ENCODE measurements around the gene CTNNA2. TPM values are rescaled to one million over a fixed set of nuclear protein-coding genes. Genes with fewer than 3 reads are reported as not detected.
A peak's percentile ranks its signal among the peaks of the same experiment; 100 is the strongest.

Gene CTNNA2
- polyA plus RNA-seq, 1 experiment: not detected

DNA sequence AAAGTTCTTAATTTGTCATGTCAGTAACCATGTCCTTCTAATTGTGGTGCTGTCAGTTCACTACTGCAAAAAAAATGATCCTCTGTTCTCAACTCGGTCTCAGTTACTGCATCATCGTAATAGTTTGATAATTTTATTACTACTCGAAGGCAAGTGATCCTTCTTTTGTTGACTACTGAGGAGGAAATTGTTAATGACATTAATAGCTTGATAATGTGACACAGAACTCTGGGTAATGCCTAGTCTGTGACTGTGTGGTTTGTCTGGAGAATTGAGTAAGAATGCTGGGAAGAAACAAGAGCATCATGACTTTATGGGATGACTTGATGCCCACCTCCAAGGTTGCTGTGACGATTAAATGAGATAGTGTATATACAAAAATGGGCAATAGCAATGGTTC is 524.5 kb downstream of the CTNNA2 start:
- no peak overlapping the region for H3K4me3 ChIP-seq (ENCODE audit: low read depth, low read length)
- no peaks in the 10 kb centered on the region for H3K27me3 ChIP-seq (ENCODE audit: control insufficient read depth, insufficient read depth, low read length)
- CTCF ChIA-PET: interaction anchor here (1.3 kb wide), 1 partner anchor 37 kb away, joined by 5 read pairs; no protein-coding TSS in a partner anchor
- DNase-seq (ENCODE audit: low read depth, low spot score): no peak
- H3K27ac ChIP-seq (ENCODE audit: low read depth, low read length): no peak overlapping the region
- POLR2A ChIA-PET: no interaction called here
- TF ChIP-seq, protein P1, sequence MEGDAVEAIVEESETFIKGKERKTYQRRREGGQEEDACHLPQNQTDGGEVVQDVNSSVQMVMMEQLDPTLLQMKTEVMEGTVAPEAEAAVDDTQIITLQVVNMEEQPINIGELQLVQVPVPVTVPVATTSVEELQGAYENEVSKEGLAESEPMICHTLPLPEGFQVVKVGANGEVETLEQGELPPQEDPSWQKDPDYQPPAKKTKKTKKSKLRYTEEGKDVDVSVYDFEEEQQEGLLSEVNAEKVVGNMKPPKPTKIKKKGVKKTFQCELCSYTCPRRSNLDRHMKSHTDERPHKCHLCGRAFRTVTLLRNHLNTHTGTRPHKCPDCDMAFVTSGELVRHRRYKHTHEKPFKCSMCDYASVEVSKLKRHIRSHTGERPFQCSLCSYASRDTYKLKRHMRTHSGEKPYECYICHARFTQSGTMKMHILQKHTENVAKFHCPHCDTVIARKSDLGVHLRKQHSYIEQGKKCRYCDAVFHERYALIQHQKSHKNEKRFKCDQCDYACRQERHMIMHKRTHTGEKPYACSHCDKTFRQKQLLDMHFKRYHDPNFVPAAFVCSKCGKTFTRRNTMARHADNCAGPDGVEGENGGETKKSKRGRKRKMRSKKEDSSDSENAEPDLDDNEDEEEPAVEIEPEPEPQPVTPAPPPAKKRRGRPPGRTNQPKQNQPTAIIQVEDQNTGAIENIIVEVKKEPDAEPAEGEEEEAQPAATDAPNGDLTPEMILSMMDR (IDR thresholded peaks at IDR 0.05; ENCODE audit: low read depth, low read length): no peak
- no peaks in the 10 kb centered on the region for H3K9me3 ChIP-seq (ENCODE audit: control insufficient read depth, insufficient read depth, low read length)

- ChIA-PET POLR2A (no interaction called here), CTCF (interaction anchor here (0.5 kb wide), 1 partner anchor 40 kb away, joined by 5 read pairs; no protein-coding TSS in a partner anchor)
- no peaks in the 10 kb centered on the region for H3K9me3 ChIP-seq (ENCODE audit: control insufficient read depth, insufficient read depth, low read length)
- no peaks in the 10 kb centered on the region for H3K27me3 ChIP-seq (ENCODE audit: control insufficient read depth, insufficient read depth, low read length)
- H3K4me3 ChIP-seq (ENCODE audit: low read depth, low read length): no peak overlapping the region
- H3K27ac ChIP-seq (ENCODE audit: low read depth, low read length): no peak overlapping the region
- TF ChIP-seq, protein P1 (IDR thresholded peaks at IDR 0.05; ENCODE audit: low read depth, low read length): no peak
- no peak for DNase-seq (ENCODE audit: low read depth, low spot score)
Measured at GRCh38 chr2:80040226-80040625, 527.4 kb downstream of the CTNNA2 start.

DNA sequence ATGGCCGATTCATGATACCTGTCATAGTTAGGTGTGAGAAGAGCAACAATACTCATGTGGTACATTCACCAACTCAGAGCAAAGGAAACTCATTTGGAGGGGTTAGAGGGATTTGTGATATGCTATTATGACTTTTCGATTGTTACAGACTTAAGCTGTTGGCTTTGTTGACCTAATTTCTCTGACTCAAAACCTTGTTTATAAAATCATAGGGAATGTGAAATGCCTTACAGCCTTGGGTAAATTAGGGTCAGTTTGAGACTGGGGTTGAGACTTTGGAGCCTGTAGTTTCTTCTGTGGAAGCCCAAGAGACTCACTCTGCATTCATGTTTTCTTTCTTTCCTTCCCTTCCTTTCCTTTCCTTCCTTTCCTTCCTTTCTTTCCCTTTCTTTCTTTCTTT is 529.8 kb downstream of the CTNNA2 start:
- TF ChIP-seq, protein P1 (IDR thresholded peaks at IDR 0.05; ENCODE audit: low read depth, low read length): no peak
- ChIA-PET POLR2A (no interaction called here), CTCF (interaction anchor here (1.5 kb wide), 1 partner anchor 14 kb away, joined by 5 read pairs; no protein-coding TSS in a partner anchor)
- H3K4me3 ChIP-seq (ENCODE audit: low read depth, low read length): no peak overlapping the region
- peak; percentile 23 for DNase-seq (ENCODE audit: low read depth, low spot score)
- no peak overlapping the region for H3K27ac ChIP-seq (ENCODE audit: low read depth, low read length)
- H3K27me3 ChIP-seq (ENCODE audit: control insufficient read depth, insufficient read depth, low read length): no peaks in the 10 kb centered on the region
- no peaks in the 10 kb centered on the region for H3K9me3 ChIP-seq (ENCODE audit: control insufficient read depth, insufficient read depth, low read length)

- DNase-seq (ENCODE audit: low read depth, low spot score): no peak
- TF ChIP-seq, protein P1 (IDR thresholded peaks at IDR 0.05; ENCODE audit: low read depth, low read length): no peak
- no peaks in the 10 kb centered on the region for H3K27me3 ChIP-seq (ENCODE audit: control insufficient read depth, insufficient read depth, low read length)
- ChIA-PET CTCF (no interaction called here), POLR2A (no interaction called here)
- H3K27ac ChIP-seq (ENCODE audit: low read depth, low read length): no peak overlapping the region
- no peak overlapping the region for H3K4me3 ChIP-seq (ENCODE audit: low read depth, low read length)
- H3K9me3 ChIP-seq (ENCODE audit: control insufficient read depth, insufficient read depth, low read length): no peaks in the 10 kb centered on the region
Measured at GRCh38 chr2:80048296-80048695, 535.4 kb downstream of the CTNNA2 start.

DNA sequence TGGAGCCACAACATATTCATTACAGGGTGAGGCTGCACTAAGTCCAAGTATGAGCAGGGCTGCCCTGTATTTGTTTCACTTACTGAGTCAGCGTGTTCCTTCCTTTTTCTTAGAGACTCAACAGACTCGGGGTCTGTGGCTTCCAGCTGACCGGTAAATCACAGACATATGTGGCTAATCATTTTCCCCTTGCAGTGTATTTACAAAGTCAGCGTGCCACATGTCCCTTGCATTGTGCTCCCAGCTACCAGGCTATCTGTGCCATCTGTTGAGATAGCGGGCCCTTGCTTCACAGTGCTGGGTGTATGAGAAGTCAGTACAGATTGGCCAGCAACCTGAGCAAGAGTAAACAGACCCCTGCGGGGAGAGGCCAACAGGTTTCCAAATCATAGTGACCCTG is 537.4 kb downstream of the CTNNA2 start:
- no peak overlapping the region for H3K27ac ChIP-seq (ENCODE audit: low read depth, low read length)
- CTCF ChIA-PET: no interaction called here
- H3K9me3 ChIP-seq (ENCODE audit: control insufficient read depth, insufficient read depth, low read length): no peaks in the 10 kb centered on the region
- POLR2A ChIA-PET: no interaction called here
- H3K4me3 ChIP-seq (ENCODE audit: low read depth, low read length): no peak overlapping the region
- TF ChIP-seq, protein P1 (IDR thresholded peaks at IDR 0.05; ENCODE audit: low read depth, low read length): no peak
- no peak for DNase-seq (ENCODE audit: low read depth, low spot score)
- no peaks in the 10 kb centered on the region for H3K27me3 ChIP-seq (ENCODE audit: control insufficient read depth, insufficient read depth, low read length)
